Caco-2 (cell line): Measurements from ENCODE around the gene LRRC26. TPM values are rescaled to one million over a fixed set of nuclear protein-coding genes. Genes with fewer than 3 reads are reported as not detected.
A peak's percentile ranks its signal among the peaks of the same experiment; 100 is the strongest.

ENCODE experiments used
- BruUV-seq: library from RNA; stranded (reverse); fragments of 400-500 nt; replicated peaks from 2 replicates; lab custom pipeline; 2021; lab: Mats Ljungman, UMichigan
- CTCF ChIA-PET: fragments of 300-600 bp; sonication (Branson Sonifier 250); formaldehyde crosslinking; loops from one replicate; lab custom pipeline; 2022; ENCODE audit warnings: antibody characterized with exemption; lab: Charles Lee
- POLR2A ChIA-PET: fragments of 300-600 bp; sonication (Branson Sonifier 250); formaldehyde crosslinking; loops from one replicate; lab custom pipeline; 2022; ENCODE audit warnings: antibody characterized with exemption; lab: Charles Lee
- DNase-seq, 2 experiments: peaks; one replicate each; pipeline versions ENCODE4 v3.0.0 to v3.0.0-alpha.2; 2020 to 2022
- H3K27me3 ChIP-seq: replicated peaks from 2 replicates; pipeline ENCODE4 v1.6.0; 2011; ENCODE audit warnings: low read length; ENCODE audit not compliant: control insufficient read depth, insufficient read depth
- H3K36me3 ChIP-seq: 2 replicates; pipeline ENCODE4 v1.5.1; 2011; ENCODE audit warnings: low read length; ENCODE audit not compliant: control insufficient read depth, insufficient read depth
- H3K4me1 ChIP-seq: fragments of 250-450 bp; sonication (Bioruptor Pico); 2 replicates; pipeline ENCODE4 v1.5.1; 2020; ENCODE audit warnings: mild to moderate bottlenecking
- H3K4me3 ChIP-seq: 2 replicates; pipeline ENCODE4 v1.5.1; 2011; ENCODE audit warnings: low read depth, mild to moderate bottlenecking, control low read depth, low read length
- H3K9me3 ChIP-seq: fragments of 250-450 bp; sonication (Bioruptor Pico); 2 replicates; pipeline ENCODE4 v1.5.1; 2020; ENCODE audit warnings: mild to moderate bottlenecking, moderate library complexity
- H3K27ac Mint-ChIP-seq: one replicate; pipeline ENCODE4 v1.8.0; 2022; ENCODE audit warnings: mixed read lengths; ENCODE audit not compliant: unreplicated experiment
- H3K27me3 Mint-ChIP-seq: one replicate; pipeline ENCODE4 v1.8.0; 2022; ENCODE audit warnings: mixed read lengths; ENCODE audit not compliant: insufficient read depth, unreplicated experiment
- H3K36me3 Mint-ChIP-seq: one replicate; pipeline ENCODE4 v1.8.0; 2022; ENCODE audit warnings: mild to moderate bottlenecking, mixed read lengths; ENCODE audit not compliant: insufficient read depth, unreplicated experiment
- H3K4me1 Mint-ChIP-seq: one replicate; pipeline ENCODE4 v1.8.0; 2022; ENCODE audit warnings: low read depth, mixed read lengths; ENCODE audit not compliant: unreplicated experiment
- H3K4me3 Mint-ChIP-seq: one replicate; pipeline ENCODE4 v1.8.0; 2022; ENCODE audit warnings: mild to moderate bottlenecking, moderate library complexity, mixed read lengths; ENCODE audit not compliant: unreplicated experiment
- H3K9me3 Mint-ChIP-seq: one replicate; pipeline ENCODE4 v1.8.0; 2022; ENCODE audit warnings: mixed read lengths; ENCODE audit not compliant: unreplicated experiment
- CTCF ChIP-seq, 2 experiments: fragments of 200-600 bp in 1 of 2; IDR thresholded peaks; 1 replicate in 1 of 2; 2 replicates in 1 of 2; pipeline versions ENCODE4 v1.5.1 to v1.8.0; 2011 to 2022; ENCODE audit warnings: antibody characterized with exemption in 1 of 2, control low read depth in 1 of 2, inconsistent platforms in 1 of 2, low read depth in 1 of 2, low read length in 1 of 2, mild to moderate bottlenecking in 1 of 2, moderate library complexity in 1 of 2; ENCODE audit not compliant: insufficient read depth in 1 of 2, severe bottlenecking in 1 of 2, unreplicated experiment in 1 of 2
- intact Hi-C: fragments of 100-400 bp; cut with micrococcal nuclease; formaldehyde crosslinking; loops from one replicate; pipeline ENCODE4 v1.10.0; 2022; ENCODE audit not compliant: unreplicated experiment
- total RNA-seq: library from RNA; stranded (reverse); gene quantifications from 2 replicates; pipeline ENCODE4 v1.2.3, GENCODE V29; 2022

LRRC26 gene
- total RNA-seq, 1 experiment from 2014 or later: 2.9 TPM

- peaks cover 45% of the 10 kb centered on the region for H3K36me3 Mint-ChIP-seq
- H3K27me3 Mint-ChIP-seq: no peaks in the 10 kb centered on the region
- no peak overlapping the region for H3K4me3 Mint-ChIP-seq
- no peak for TF ChIP-seq CTCF (IDR thresholded peaks at IDR 0.05; ENCODE audit: insufficient read depth in 1 of 2, low read depth in 1 of 2, low read length in 1 of 2, severe bottlenecking in 1 of 2, unreplicated experiment in 1 of 2)
- DNase-seq: no peak
- intact Hi-C loops: no loop called here
- Histone ChIP-seq H3K4me3 (no peak overlapping the region), H3K9me3 (no peaks in the 10 kb centered on the region), H3K4me1 (peaks cover 20% of the 10 kb centered on the region), H3K27me3 (no peaks in the 10 kb centered on the region), H3K36me3 (peaks cover 2% of the 10 kb centered on the region)
- H3K4me1 Mint-ChIP-seq: peaks cover 24% of the 10 kb centered on the region
- no peak overlapping the region for H3K27ac Mint-ChIP-seq
- BruUV-seq: no TSS peak
- POLR2A ChIA-PET: interaction anchor here (0.6 kb wide), 1 partner anchor 9 kb away, joined by 3 read pairs; the partner anchor contains the start of gene TPRN
- no peaks in the 10 kb centered on the region for H3K9me3 Mint-ChIP-seq
- CTCF ChIA-PET: interaction anchor here (0.8 to 1.3 kb wide), 2 partner anchors 9 to 45 kb away, joined by 3 to 4 read pairs; partner anchors contain the start of gene TPRN
These were observed 22.0 kb upstream of the LRRC26 start for GRCh38 chr9:137191691-137192447.

- BruUV-seq: no TSS peak
- ChIA-PET POLR2A (no interaction called here), CTCF (interaction anchor here (1.3 to 3.0 kb wide), 2 partner anchors 10 to 23 kb away, joined by 4 to 16 read pairs; partner anchors contain the start of genes LRRC26 and TPRN)
- no peak for TF ChIP-seq CTCF (IDR thresholded peaks at IDR 0.05; ENCODE audit: insufficient read depth in 1 of 2, low read depth in 1 of 2, low read length in 1 of 2, severe bottlenecking in 1 of 2, unreplicated experiment in 1 of 2)
- intact Hi-C loops: no loop called here
- Mint-ChIP-seq H3K4me1 (peaks cover 28% of the 10 kb centered on the region), H3K36me3 (peaks cover 42% of the 10 kb centered on the region), H3K4me3 (peak overlapping the region; percentile 98), H3K9me3 (no peaks in the 10 kb centered on the region), H3K27me3 (no peaks in the 10 kb centered on the region), H3K27ac (peak overlapping the region; percentile 85)
- Histone ChIP-seq H3K36me3 (peaks cover 3% of the 10 kb centered on the region), H3K4me3 (no peak overlapping the region), H3K4me1 (peaks cover 20% of the 10 kb centered on the region), H3K27me3 (no peaks in the 10 kb centered on the region), H3K9me3 (no peaks in the 10 kb centered on the region)
- no peak for DNase-seq
These were observed 21.4 kb upstream of the LRRC26 start for GRCh38 chr9:137191245-137191644.

GRCh38 chr9:137190315-137190856 is 20.5 kb upstream of the LRRC26 start:
- peak overlapping the region; percentile 98 for H3K4me3 Mint-ChIP-seq
- Histone ChIP-seq H3K4me1 (peaks cover 19% of the 10 kb centered on the region), H3K27me3 (no peaks in the 10 kb centered on the region), H3K36me3 (peaks cover 3% of the 10 kb centered on the region), H3K9me3 (no peaks in the 10 kb centered on the region), H3K4me3 (no peak overlapping the region; the same call in 1 of the 2 replicates)
- no peaks in the 10 kb centered on the region for H3K27me3 Mint-ChIP-seq
- BruUV-seq: no TSS peak
- peak overlapping the region; percentile 85 for H3K27ac Mint-ChIP-seq
- peak in 1 of 2 experiments; percentile 17 for TF ChIP-seq CTCF (IDR thresholded peaks at IDR 0.05; ENCODE audit: insufficient read depth in 1 of 2, low read depth in 1 of 2, low read length in 1 of 2, severe bottlenecking in 1 of 2, unreplicated experiment in 1 of 2)
- ChIA-PET CTCF (interaction anchor here (0.7 to 3.0 kb wide), 9 partner anchors 8 to 63 kb away, joined by 3 to 22 read pairs (median 9); partner anchors contain the start of genes LRRC26 and TPRN), POLR2A (interaction anchor here (0.6 kb wide), 1 partner anchor 28 kb away, joined by 5 read pairs; no protein-coding TSS in a partner anchor)
- no peak for DNase-seq
- peaks cover 26% of the 10 kb centered on the region for H3K4me1 Mint-ChIP-seq
- no peaks in the 10 kb centered on the region for H3K9me3 Mint-ChIP-seq
- intact Hi-C loops: no loop called here
- peaks cover 42% of the 10 kb centered on the region for H3K36me3 Mint-ChIP-seq
